GM19193 (cell line): Measurements from ENCODE around the gene GHRL.

Source experiments
- POLR2A ChIP-seq: IDR thresholded peaks from 4 replicates; pipeline ENCODE4 v1.6.1; 2011; ENCODE audit not compliant: insufficient read depth, insufficient read length; ENCODE audit errors: extremely low read depth

The GHRL gene

DNA sequence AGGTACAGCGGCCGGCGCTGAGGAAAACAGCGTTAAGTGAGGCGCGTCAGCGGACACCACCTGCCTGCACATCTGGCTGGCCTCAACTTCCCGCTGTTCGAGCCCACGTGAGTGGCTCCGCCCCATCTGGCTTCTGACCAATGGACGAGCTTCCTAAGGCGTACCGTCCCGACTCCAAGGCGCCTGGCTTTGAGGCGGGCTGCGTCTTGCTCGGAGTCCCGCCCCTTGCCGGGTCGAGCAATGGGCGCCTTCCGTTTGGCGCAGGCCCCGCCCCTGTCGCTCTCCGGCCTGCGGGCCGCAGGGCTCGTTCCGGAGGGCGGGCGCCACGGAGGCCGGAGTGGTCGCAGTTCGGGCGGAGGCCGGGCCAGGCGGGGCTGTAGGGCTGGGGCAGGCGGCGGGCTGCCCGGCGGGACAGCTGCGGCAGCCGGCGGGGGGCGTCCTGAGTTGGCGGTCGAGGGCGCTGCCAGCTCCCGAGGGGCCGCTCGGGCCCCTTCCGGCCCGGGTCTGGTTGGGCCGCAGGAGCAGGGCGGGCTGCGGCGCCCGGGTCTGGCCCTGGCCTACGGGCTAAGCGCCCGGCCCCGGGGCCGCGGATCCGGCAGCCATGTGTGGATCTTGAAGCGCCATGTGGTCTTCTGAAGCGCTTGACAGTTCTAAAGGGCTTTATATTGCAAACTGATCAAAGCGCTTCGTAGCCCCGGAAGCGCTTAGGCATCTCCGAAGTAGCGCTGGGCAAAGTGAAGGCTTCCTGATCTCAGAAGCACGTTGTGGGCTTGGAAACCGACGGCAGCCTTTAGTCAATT, 44.4 kb downstream of the GHRL start, which contains the start of gene TATDN2:
Gene TATDN2, plus strand, starts transcription at position 276 of the 800 bp plus-strand sequence. CDS start 742 bp downstream, outside the sequence.
- peak; percentile 91 for TF ChIP-seq POLR2A

DNA sequence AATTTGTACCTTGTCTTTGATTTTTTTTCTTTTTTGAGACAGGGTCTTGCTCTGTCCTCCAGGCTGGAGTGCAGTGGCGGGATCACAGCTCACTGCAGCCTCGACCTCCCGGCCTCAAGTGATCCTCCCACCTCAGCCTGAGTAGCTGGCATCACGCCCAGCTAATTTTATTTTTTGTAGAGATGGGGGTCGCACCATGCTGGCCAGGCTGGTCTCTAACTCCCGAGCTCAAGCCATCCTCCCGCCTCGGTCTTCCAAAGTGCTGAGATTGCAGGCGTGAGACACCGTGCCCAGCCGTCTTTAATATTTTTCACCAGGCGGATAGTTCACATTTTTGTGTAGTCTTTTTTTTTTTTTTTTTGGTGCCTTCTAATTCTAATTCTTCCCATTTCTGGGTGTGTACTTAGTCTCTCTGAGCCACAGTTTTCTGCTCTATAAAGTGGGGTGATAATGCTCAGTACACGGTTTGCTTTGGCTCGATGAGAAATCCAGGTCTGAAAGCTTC, 45.0 kb downstream of the GHRL start:
- TF ChIP-seq POLR2A: no peak

GRCh38 chr3:10245081-10245712, 47.5 kb downstream of the GHRL start:
- no peak for TF ChIP-seq POLR2A

GRCh38 chr3:10244009-10244408, 48.7 kb downstream of the GHRL start:
- no peak for TF ChIP-seq POLR2A

GRCh38 chr3:10242182-10243065, 50.3 kb downstream of the GHRL start:
- no peak for TF ChIP-seq POLR2A

DNA sequence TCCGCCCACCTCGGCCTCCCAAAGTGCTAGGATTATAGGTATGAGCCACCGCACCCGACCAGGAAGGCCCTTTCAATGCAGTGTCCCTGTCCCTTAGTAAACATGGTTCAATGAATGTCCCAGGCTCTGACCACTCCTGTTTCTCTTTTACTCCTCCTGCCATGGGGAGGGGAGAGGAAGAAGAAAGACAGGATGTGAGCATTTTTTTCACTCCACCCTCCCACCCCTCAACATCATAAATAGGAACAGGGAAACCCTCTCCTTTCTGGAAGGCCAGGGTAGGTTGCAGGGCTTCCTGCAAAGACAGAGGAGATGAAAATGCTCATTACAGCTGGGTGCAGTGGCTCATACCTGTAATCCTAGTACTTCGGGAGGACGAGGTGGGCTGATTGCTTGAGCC, 51.9 kb downstream of the GHRL start:
- TF ChIP-seq POLR2A: no peak

DNA sequence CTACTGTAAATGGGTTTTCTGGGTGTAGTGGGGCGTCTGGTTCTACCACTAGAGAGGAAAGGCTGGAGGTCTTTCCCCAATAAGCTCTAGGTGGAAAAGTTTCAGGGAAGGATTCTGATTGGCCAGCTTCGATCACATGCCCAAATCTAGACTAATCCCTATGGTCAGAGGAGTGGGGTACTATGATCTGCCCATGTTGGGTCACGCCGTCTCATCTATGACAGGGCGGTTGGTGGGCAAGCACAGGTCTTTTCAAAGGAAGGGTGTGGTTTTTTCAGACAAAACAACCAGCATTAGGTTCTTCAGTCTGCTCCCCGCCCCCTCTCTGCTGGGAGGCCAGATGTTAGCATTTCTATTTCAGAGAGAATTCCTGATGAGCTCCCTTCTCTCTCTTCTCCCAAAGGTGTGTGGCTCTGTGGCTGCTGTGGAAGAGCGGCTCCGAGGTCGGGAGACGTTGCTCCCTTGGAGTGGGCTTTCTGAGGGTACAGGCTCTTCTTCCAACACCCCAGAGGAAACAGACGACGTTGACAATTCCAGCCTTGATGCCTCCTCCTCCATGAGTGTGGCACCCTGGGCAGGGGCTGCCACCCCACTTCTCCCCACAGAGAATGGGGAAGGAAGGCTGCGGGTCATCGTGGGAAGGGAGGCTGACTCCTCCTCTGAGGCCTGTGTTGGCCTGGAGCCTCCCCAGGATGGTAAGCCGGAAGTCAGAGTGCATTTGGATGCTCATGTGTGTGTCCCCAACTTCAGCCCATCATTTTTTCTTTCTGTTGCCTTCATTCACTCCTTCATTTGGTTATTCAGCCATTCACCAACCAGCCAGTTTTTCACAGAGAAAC, 54.2 kb downstream of the GHRL start:
- TF ChIP-seq POLR2A: no peak
